GM19463 (cell line): ENCODE measurements around the gene UBE2O.
"Not testable (repeated sequence)": the region's sequence is repeated elsewhere in the genome, so short reads cannot be mapped to it uniquely, and the experiment has no call there.

Experiments used
- ATAC-seq: cut with Tn5 transposase; IDR thresholded peaks from one replicate; pipeline ENCODE4 v1.9.1; 2021; ENCODE audit warnings: mild to moderate bottlenecking, moderate library complexity; ENCODE audit not compliant: unreplicated experiment

Gene UBE2O

DNA sequence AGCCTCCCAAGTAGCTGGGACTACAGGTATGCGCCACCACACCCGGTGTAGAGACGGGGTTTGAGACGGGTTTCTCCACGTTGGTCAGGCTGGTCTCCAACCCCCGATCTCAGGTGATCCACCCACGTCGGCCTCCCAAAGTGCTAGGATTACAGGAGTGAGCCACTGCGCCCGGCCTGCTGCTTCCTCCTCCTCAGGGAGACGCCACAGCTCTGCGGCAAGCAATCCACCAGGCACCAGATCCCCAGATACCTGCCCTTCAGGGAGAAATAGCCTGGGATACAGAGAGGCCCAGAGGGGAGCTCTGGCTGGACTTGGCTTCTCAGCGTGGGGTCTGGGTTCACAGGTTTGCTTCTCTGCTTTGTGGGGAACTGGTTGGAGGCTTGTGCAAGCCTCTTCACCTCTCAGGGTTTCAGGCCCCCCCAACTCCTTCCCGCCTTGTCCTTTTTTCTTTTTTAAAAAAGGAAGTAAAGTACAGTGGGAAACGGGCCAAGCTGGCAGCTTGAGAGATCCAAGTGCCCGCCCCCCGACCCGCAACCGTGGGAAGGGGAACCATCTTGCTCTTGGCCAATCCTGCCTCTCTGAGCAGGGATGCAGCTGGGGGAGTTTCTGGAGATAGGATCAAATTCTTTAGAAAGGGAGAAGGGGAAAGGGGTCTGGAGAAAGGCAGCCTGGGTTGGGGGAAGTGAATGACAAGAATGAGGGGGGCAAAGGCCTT lies 71.2 kb downstream of the UBE2O start:
- ATAC-seq = no peak

GRCh38 chr17:76379646-76380376 lies 73.1 kb downstream of the UBE2O start:
- no peak for ATAC-seq

- no peak for ATAC-seq
Measured at GRCh38 chr17:76379275-76379641, 73.7 kb downstream of the UBE2O start.

GRCh38 chr17:76378548-76379274 lies 74.2 kb downstream of the UBE2O start:
- no peak for ATAC-seq

DNA sequence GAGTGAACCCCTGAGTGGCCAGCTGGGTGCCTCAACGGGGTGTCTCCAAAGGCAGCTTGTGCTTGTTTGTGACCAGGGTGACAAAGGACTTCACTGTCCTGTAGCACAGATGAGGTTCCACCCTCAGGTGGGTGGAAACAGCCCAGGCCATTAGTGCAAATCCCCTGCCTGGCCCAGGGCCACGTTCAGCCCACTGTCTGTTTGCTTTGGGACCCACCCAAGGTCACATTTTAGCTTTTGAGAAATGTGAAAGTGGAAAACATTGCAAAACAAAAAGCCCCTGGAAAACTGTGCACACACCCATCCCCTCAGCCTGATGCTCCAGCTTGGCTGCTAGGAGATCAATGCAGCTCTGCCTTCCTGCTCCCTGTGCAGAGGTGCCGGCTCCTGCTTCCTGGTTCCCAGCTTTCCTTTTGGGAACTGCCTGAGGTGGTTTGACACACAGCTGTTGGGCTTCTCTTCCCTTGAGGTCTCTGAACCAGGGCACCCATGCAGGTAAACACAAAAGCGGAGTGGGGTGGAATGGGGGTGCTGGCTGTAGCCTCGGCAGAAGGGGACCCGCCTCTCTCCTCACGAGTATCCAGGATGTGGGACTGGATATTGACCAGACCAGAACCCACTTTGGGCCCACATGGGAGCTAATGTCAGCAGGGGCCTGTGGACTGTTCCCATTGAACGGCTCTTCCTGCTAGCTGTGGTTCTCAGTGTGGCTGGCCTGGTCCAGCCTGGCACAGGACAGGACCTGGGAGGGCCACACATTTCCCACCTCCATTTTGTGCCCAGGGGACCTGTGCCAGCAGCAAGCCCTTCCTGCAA lies 76.4 kb downstream of the UBE2O start:
- ATAC-seq = no peak

- no peak for ATAC-seq
Measured at GRCh38 chr17:76371656-76372628, 81.0 kb downstream of the UBE2O start.

DNA sequence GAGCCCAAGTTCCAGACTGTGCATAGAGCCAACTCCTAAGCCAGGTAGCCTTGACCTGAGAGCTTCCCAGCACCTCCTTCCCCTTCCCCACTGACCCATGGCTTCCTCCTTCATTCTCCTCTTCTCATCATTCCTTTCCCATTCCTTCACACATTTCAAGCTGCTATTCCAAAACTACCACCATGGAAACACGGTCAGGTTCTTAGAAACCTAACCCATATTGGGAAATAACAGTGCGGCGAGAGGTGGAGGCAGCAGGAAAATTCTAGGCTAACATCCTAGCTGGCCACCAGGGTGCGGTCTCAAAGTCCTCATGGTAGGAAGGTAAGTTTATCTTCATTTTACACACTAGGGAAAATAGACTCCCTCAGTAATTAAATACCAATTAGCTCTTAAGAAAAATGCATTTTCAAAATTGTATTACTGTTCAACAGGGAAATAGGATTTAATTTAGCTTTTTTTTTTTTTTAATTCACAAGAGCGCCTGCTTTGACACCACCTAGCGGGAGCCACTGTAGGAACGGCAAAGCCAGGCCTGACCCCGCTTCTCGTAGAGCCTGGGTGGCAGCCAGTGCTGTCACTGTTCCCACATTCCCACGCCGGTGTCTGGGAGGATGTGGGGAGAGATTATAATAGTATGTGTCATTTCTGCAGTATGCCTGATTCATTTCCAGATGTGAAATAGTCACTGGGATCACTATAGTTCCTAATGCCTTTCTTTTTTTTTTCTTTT lies 82.5 kb downstream of the UBE2O start:
- ATAC-seq = no peak

DNA sequence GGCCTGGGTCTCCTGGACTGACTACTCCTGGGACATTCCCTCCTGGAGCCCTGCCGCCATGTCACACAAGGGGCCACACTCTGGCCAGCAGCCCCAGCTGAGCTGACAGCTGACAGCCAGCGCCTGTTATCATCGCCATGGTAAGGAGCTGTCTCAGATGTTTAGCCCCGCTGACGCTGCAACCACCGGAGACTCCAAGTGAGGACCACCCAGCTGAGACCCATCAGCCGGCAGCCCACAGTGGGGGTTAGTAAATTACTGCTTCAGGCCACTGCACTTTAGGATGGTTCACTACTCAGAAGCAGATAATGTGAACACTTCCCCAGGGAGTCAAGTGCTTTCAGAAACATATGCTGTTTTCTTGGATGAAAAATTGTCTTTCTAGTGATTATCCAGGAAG lies 83.1 kb downstream of the UBE2O start:
- no peak for ATAC-seq

GRCh38 chr17:76369379-76369778 lies 83.6 kb downstream of the UBE2O start:
- no peak for ATAC-seq

DNA sequence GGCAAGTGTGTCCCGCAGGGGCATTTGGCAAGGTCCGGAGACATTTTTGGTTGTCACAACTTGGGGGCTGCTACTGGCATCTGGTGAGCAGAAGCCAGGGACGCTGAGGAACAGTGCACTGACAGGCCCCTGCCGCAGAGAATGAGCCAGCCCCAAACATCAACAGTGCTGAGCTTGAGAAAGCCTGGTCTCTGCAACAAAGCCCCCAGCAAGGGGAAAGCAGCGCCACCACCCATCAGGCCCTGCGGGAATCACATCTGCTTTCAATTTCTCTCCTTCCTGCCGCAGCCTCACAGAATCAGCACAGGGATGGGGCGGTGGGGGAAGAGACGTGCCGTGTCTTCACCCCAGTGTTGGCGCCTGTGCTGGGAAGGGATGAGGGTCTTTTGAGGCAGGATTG lies 84.4 kb downstream of the UBE2O start:
- no peak for ATAC-seq

DNA sequence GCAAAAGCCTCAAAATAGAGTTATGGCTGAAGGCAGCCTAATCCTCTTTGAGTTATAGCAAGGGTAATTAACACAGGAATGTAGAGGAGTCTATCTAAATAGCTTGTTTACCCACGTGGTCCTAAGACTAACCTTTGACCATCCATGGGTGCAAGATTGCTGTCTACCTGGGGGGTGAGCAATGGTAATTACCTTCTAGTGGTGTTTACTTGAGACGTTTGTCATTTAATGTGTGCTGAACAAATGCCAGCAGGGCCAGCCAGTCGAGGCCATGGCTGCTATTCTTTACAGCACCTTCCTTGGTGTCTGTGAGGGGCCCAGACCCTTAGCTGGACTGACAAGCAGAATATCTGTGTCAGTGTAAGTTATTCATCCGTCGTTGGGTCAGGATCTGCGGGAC lies 85.3 kb downstream of the UBE2O start:
- no peak for ATAC-seq

GRCh38 chr17:76366247-76366646 lies 86.7 kb downstream of the UBE2O start:
- ATAC-seq = no peak

DNA sequence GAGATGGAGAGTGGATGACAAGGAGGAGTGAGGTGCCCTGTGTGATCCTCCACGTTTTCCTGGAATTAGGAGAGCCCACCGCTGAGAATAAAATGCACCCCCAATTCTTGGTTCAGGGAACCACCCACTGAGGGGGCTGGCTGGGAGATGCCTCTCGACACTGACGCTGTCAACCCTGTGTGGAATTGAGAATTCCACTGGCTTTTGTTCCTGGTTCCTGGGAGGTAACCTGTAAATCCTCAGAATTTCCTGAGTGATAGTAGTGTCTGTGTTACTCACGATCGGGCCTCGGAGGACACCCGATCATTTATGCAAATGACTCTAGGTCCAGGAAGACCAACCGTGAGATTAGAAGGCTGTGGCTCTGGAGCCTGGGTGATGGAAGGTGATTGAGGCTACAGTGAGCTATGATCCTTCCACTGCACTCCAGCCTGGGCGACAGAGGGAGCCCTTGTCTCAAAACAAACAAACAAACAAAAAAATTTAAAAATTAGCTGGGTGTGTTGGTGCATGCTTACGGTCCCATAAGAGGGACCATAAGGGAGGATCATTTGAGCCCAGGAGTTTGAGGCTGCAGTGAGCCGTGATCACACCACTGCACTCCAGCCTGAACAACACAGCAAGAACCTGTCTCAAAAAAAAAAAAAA lies 87.6 kb downstream of the UBE2O start:
- no peak for ATAC-seq

DNA sequence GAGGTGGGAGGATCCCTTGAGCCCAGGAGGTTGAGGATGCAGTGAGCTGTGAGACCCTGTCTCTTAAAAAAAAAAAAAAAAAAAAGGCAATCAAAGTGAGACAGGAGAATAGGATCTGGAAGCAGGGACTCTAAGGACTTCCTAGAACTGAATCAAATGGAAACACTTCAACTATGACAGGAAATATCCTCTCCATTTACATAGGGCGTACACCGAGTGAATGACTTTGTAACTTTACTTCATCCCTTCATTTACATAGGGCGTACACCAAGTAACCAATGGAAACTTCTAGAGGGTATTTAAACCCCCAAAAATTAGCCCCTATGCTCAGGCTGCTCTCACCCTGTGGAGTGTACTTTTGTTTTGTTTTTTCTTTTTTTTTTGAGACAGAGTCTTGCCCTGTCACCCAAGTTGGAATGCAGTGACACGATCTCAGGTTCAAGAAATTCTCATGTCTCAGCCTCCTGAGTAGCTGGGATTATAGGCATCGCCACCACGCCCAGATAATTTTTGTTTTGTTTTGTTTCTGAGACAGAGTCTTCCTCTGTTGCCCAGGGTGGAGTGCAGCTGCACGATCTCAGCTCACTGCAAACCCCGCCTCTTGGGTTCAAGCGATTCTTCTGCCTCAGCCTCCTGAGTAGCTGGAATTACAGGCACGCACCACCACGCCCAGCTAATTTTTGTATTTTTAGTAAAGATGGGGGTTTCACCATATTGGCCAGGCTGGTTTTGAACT lies 89.7 kb downstream of the UBE2O start:
- no peak for ATAC-seq

DNA sequence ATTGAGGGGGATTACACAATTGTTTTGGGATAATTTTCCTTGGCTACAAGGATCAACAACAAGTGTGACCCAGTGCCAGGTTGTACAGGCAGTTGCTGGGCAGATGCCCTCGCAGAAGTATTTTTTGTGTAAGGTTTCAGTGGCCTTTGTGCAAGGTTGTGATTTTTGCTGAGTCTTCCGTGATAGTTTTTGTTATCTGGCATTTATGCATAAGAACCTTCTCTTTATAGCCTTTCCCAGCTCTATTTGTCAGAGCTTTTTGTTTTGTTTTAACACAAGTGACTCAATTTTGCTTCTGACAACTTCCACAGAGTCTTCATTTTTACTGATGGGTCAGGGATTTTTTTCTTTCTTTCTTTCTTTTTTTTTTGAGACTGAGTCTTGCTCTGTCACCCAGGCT lies 92.5 kb downstream of the UBE2O start:
- no peak for ATAC-seq

GRCh38 chr17:76359776-76360175 lies 93.2 kb downstream of the UBE2O start:
- ATAC-seq = not testable (repeated sequence)

DNA sequence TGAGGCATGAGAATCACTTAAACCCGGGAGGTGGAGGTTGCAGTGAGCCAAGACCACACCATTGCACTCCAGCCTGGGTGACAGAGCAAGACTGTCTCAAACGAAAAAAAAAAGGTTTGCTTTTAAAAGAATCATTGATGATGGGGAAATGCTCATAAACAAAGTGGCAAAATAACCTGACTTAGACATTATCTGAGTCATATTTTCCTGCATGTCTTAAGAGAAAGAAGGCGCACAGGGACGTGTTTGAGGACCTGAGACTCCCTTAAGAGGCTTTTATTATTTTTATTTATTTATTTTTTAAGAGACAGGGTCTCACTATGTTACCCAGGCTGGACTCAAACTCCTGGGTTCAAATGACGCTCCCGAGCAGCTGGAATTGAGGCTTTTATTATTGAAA lies 93.6 kb downstream of the UBE2O start:
- no peak for ATAC-seq

DNA sequence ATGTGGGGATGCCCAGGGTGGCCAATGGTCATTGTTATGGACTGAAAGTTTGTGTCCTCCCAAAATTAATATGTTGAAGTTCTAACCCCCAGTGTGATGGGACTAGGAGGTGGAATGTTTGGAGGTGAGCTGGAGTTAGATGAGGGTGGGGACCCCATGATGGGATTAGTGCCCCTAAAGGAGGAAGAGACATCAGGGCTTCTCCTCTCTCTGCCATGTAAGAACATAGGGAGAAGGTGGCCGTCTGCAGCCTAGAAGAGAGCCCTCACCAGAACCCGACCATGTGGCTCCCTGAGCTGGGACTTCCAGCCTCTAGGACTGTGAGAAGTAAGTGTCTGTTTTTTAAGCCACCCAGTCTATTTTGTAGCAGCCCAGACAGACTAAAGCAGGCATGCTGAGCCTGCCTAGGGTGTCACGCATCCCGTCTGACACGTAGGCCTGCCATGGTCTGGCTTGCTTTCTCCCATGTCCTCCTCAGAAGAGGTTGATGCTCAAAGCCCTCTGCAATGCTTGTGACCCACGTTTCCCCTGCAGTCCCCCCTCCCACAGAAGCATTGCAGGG lies 95.3 kb downstream of the UBE2O start:
- ATAC-seq = no peak
